WTC11 (cell line): ENCODE measurements around the gene VANGL2. TPM values are rescaled to one million over a fixed set of nuclear protein-coding genes. Genes with fewer than 3 reads are reported as not detected.

ENCODE experiments used
- ATAC-seq: fragments of 200-7000 bp; cut with Tn5 transposase; 2 replicates; pipeline ENCODE4 v1.10.0; 2021; ENCODE audit warnings: mild to moderate bottlenecking, moderate library complexity
- CTCF ChIA-PET: fragments of 300-600 bp; sonication (Branson Sonifier 250); formaldehyde crosslinking; loops from one replicate; lab custom pipeline; 2021; ENCODE audit warnings: antibody characterized with exemption; lab: Charles Lee
- POLR2A ChIA-PET: fragments of 350-600 bp; sonication (Branson Sonifier 250); formaldehyde crosslinking; loops from one replicate; lab custom pipeline; 2021; ENCODE audit warnings: antibody characterized with exemption; lab: Charles Lee
- DNase-seq: peaks from one replicate; pipeline ENCODE4 v3.0.0; 2021; ENCODE audit warnings: low spot score
- H3K27ac Mint-ChIP-seq: 2 replicates; pipeline ENCODE4 v1.8.0; 2021; ENCODE audit warnings: mixed read lengths
- H3K27me3 Mint-ChIP-seq: 2 replicates; pipeline ENCODE4 v1.8.0; 2021; ENCODE audit warnings: low read depth, mild to moderate bottlenecking, moderate library complexity, mixed read lengths
- H3K36me3 Mint-ChIP-seq: 2 replicates; pipeline ENCODE4 v1.8.0; 2021; ENCODE audit warnings: mixed read lengths
- H3K4me1 Mint-ChIP-seq: 2 replicates; pipeline ENCODE4 v1.8.0; 2022; ENCODE audit warnings: mixed read lengths
- H3K4me3 Mint-ChIP-seq: 2 replicates; pipeline ENCODE4 v1.8.0; 2021; ENCODE audit warnings: mild to moderate bottlenecking, moderate library complexity, mixed read lengths
- H3K9me3 Mint-ChIP-seq: 2 replicates; pipeline ENCODE4 v1.8.0; 2021; ENCODE audit warnings: mixed read lengths
- ATF1 ChIP-seq: sonication (generic); formaldehyde crosslinking; IDR thresholded peaks from 2 replicates; pipeline ENCODE4 v1.8.1; 2023; ENCODE audit warnings: mild to moderate bottlenecking, moderate library complexity, missing genetic modification reagents
- ATF2 ChIP-seq: sonication (generic); formaldehyde crosslinking; IDR thresholded peaks from 2 replicates; pipeline ENCODE4 v1.8.1; 2022; ENCODE audit warnings: low read depth, missing genetic modification reagents, borderline replicate concordance
- CDX4 ChIP-seq: fragments of 250-450 bp; sonication (Bioruptor Pico); IDR thresholded peaks from 2 replicates; pipeline ENCODE4 v1.9.0; 2021; ENCODE audit warnings: moderate library complexity, mild to moderate bottlenecking, inconsistent platforms, borderline replicate concordance
- HMGA2 ChIP-seq: fragments of 250-450 bp; sonication (Bioruptor Pico); IDR thresholded peaks from 2 replicates; pipeline ENCODE4 v1.4.0; 2021; ENCODE audit warnings: mild to moderate bottlenecking, moderate library complexity
- HMGXB4 ChIP-seq: sonication (generic); formaldehyde crosslinking; IDR thresholded peaks from 2 replicates; pipeline ENCODE4 v1.8.1; 2023; ENCODE audit warnings: mild to moderate bottlenecking, moderate library complexity, missing genetic modification reagents
- JAZF1 ChIP-seq: fragments of 250-450 bp; sonication (Bioruptor Pico); IDR thresholded peaks from 2 replicates; pipeline ENCODE4 v1.9.0; 2021; ENCODE audit warnings: moderate library complexity, mild to moderate bottlenecking, inconsistent platforms
- NR3C1 ChIP-seq: sonication (generic); formaldehyde crosslinking; conservative IDR thresholded peaks from 2 replicates; pipeline ENCODE4 v1.8.1; 2023; ENCODE audit warnings: low read depth, mild to moderate bottlenecking, missing genetic modification reagents
- TEAD1 ChIP-seq: sonication (generic); formaldehyde crosslinking; IDR thresholded peaks from 2 replicates; pipeline ENCODE4 v1.8.0; 2022; ENCODE audit warnings: mild to moderate bottlenecking, missing genetic modification reagents
- ZBTB21 ChIP-seq: sonication (generic); formaldehyde crosslinking; IDR thresholded peaks from 2 replicates; pipeline ENCODE4 v1.8.1; 2023; ENCODE audit warnings: mild to moderate bottlenecking, missing genetic modification reagents, borderline replicate concordance
- ZMAT4 ChIP-seq: fragments of 250-450 bp; sonication (Bioruptor Pico); IDR thresholded peaks from 2 replicates; pipeline ENCODE4 v1.9.0; 2021; ENCODE audit warnings: mild to moderate bottlenecking
- ZNF219 ChIP-seq: sonication (generic); formaldehyde crosslinking; IDR thresholded peaks from 2 replicates; pipeline ENCODE4 v1.8.0; 2023; ENCODE audit warnings: missing genetic modification reagents, mild to moderate bottlenecking, borderline replicate concordance
- ZNF317 ChIP-seq: sonication (generic); formaldehyde crosslinking; IDR thresholded peaks from 2 replicates; pipeline ENCODE4 v1.8.1; 2023; ENCODE audit warnings: low read depth, mild to moderate bottlenecking, moderate library complexity, missing genetic modification reagents, borderline replicate concordance
- ZNF416 ChIP-seq: fragments of 250-450 bp; sonication (Bioruptor Pico); IDR thresholded peaks from 2 replicates; pipeline ENCODE4 v1.9.0; 2021; ENCODE audit warnings: mild to moderate bottlenecking, inconsistent platforms
- ZNF423 ChIP-seq: fragments of 250-450 bp; sonication (Bioruptor Pico); IDR thresholded peaks from 2 replicates; pipeline ENCODE4 v2.1.2; 2022; ENCODE audit warnings: mild to moderate bottlenecking, moderate library complexity
- ZNF425 ChIP-seq: fragments of 250-450 bp; sonication (Bioruptor Pico); conservative IDR thresholded peaks from 2 replicates; pipeline ENCODE4 v1.9.0; 2021; ENCODE audit warnings: mild to moderate bottlenecking
- total RNA-seq: library from RNA; stranded (reverse); gene quantifications from 3 replicates; pipeline ENCODE4 v1.2.3, GENCODE V29; 2021
- TF ChIP-seq, protein P1 (sequence below): sonication (generic); formaldehyde crosslinking; IDR thresholded peaks from 2 replicates; pipeline ENCODE4 v1.8.0; 2023; ENCODE audit warnings: mild to moderate bottlenecking, missing genetic modification reagents
- TF ChIP-seq, protein P2 (sequence below): sonication (generic); formaldehyde crosslinking; IDR thresholded peaks from 2 replicates; pipeline ENCODE4 v1.8.0; 2022; ENCODE audit warnings: mild to moderate bottlenecking, missing genetic modification reagents
- TF ChIP-seq, protein P3 (sequence below): sonication (generic); formaldehyde crosslinking; IDR thresholded peaks from 2 replicates; pipeline ENCODE4 v1.8.1; 2022; ENCODE audit warnings: low read depth, mild to moderate bottlenecking, moderate library complexity, missing genetic modification reagents, borderline replicate concordance

The VANGL2 gene
- total RNA-seq, 1 experiment from 2014 or later = 68.0 TPM

- no peak for TF ChIP-seq ZNF425 (CRISPR knock-in tag)
- no peak for TF ChIP-seq ZNF219 (CRISPR knock-in tag)
- no peak for TF ChIP-seq HMGXB4
- TF ChIP-seq ZMAT4 (CRISPR knock-in tag) = no peak
- TF ChIP-seq JAZF1 (CRISPR knock-in tag) = no peak
- no peak for TF ChIP-seq ATF1 (CRISPR knock-in tag)
- no peak for TF ChIP-seq ZNF416 (CRISPR knock-in tag)
Measured at GRCh38 chr1:160438935-160439334, 38.6 kb downstream of the VANGL2 start (continued).

DNA sequence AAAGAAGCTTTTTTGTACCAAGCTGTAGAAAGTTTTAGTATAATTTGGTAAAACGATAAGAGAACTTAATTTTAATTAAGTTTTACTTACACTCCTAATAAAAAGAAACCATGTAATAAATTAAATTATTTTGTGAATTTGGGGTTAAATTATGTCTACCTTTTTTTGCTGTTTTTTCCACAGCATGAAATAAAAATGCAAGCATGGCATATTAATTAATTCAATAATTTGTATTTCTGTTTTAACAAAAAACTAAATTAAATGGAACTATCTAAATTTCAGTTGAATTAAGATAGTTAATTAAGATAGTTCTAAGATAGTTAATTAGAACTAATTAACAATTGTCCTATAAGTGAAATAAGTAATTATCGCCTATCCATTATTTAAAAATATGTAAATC is 39.4 kb downstream of the VANGL2 start:
- H3K4me1 Mint-ChIP-seq = peaks cover 9% of the 10 kb centered on the region
- H3K36me3 Mint-ChIP-seq = no peaks in the 10 kb centered on the region
- ATAC-seq (no peak), DNase-seq (no peak)
- no peaks in the 10 kb centered on the region for H3K27me3 Mint-ChIP-seq
- CTCF ChIA-PET = interaction anchor here (0.7 to 1.0 kb wide), 2 partner anchors 148 to 392 kb away, joined by 3 to 6 read pairs; no protein-coding TSS in a partner anchor
- POLR2A ChIA-PET = no interaction called here
- H3K9me3 Mint-ChIP-seq = peaks cover 5% of the 10 kb centered on the region
- H3K27ac Mint-ChIP-seq = no peak overlapping the region
- TF ChIP-seq, protein P1, sequence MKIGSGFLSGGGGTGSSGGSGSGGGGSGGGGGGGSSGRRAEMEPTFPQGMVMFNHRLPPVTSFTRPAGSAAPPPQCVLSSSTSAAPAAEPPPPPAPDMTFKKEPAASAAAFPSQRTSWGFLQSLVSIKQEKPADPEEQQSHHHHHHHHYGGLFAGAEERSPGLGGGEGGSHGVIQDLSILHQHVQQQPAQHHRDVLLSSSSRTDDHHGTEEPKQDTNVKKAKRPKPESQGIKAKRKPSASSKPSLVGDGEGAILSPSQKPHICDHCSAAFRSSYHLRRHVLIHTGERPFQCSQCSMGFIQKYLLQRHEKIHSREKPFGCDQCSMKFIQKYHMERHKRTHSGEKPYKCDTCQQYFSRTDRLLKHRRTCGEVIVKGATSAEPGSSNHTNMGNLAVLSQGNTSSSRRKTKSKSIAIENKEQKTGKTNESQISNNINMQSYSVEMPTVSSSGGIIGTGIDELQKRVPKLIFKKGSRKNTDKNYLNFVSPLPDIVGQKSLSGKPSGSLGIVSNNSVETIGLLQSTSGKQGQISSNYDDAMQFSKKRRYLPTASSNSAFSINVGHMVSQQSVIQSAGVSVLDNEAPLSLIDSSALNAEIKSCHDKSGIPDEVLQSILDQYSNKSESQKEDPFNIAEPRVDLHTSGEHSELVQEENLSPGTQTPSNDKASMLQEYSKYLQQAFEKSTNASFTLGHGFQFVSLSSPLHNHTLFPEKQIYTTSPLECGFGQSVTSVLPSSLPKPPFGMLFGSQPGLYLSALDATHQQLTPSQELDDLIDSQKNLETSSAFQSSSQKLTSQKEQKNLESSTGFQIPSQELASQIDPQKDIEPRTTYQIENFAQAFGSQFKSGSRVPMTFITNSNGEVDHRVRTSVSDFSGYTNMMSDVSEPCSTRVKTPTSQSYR = no peak
- no peak for TF ChIP-seq ZNF423
- TF ChIP-seq ATF2 (CRISPR knock-in tag) = no peak
- TF ChIP-seq ZBTB21 (CRISPR knock-in tag) = no peak
- TF ChIP-seq CDX4 (CRISPR knock-in tag) = no peak
- TF ChIP-seq TEAD1 = no peak
- no peak overlapping the region for H3K4me3 Mint-ChIP-seq

GRCh38 chr1:160446945-160447600 is 46.7 kb downstream of the VANGL2 start:
- Mint-ChIP-seq H3K4me1 (no peaks in the 10 kb centered on the region), H3K27ac (no peak overlapping the region), H3K27me3 (no peaks in the 10 kb centered on the region; the same call in 1 of the 2 replicates), H3K9me3 (peaks cover 5% of the 10 kb centered on the region), H3K36me3 (no peaks in the 10 kb centered on the region), H3K4me3 (no peak overlapping the region)
- ATAC-seq = no peak
- DNase-seq = no peak
- ChIA-PET POLR2A (no interaction called here), CTCF (no interaction called here)
- TF ChIP-seq HMGA2 (CRISPR knock-in tag) (no peak), NR3C1 (no peak), CDX4 (CRISPR knock-in tag) (no peak), ATF2 (CRISPR knock-in tag) (no peak), ZNF317 (no peak)
- TF ChIP-seq, protein P2, sequence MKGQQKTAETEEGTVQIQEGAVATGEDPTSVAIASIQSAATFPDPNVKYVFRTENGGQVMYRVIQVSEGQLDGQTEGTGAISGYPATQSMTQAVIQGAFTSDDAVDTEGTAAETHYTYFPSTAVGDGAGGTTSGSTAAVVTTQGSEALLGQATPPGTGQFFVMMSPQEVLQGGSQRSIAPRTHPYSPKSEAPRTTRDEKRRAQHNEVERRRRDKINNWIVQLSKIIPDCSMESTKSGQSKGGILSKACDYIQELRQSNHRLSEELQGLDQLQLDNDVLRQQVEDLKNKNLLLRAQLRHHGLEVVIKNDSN (CRISPR knock-in tag) = no peak
- TF ChIP-seq, protein P3, sequence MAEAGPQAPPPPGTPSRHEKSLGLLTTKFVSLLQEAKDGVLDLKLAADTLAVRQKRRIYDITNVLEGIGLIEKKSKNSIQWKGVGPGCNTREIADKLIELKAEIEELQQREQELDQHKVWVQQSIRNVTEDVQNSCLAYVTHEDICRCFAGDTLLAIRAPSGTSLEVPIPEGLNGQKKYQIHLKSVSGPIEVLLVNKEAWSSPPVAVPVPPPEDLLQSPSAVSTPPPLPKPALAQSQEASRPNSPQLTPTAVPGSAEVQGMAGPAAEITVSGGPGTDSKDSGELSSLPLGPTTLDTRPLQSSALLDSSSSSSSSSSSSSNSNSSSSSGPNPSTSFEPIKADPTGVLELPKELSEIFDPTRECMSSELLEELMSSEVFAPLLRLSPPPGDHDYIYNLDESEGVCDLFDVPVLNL = no peak
